HEK293 (cell line): Measurements from ENCODE around the gene PARS2.

Experiments
- BCL6B ChIP-seq: fragments of 450-650 bp; formaldehyde crosslinking; IDR thresholded peaks from 2 replicates; pipeline ENCODE4 v1.5.1; 2017; ENCODE audit warnings: missing biosample characterization, missing genetic modification characterization
- FEZF1 ChIP-seq: fragments of 450-650 bp; formaldehyde crosslinking; IDR thresholded peaks from 2 replicates; pipeline ENCODE4 v1.5.1; 2016; ENCODE audit warnings: missing biosample characterization, missing genetic modification characterization
- GFI1B ChIP-seq: fragments of 450-650 bp; formaldehyde crosslinking; IDR thresholded peaks from 2 replicates; pipeline ENCODE4 v1.5.1; 2016; ENCODE audit warnings: missing biosample characterization, missing genetic modification characterization
- KLF1 ChIP-seq: fragments of 450-650 bp; formaldehyde crosslinking; IDR thresholded peaks from 2 replicates; pipeline ENCODE4 v1.5.1; 2016; ENCODE audit warnings: missing biosample characterization, missing genetic modification characterization
- PRDM6 ChIP-seq: fragments of 450-650 bp; formaldehyde crosslinking; IDR thresholded peaks from 2 replicates; pipeline ENCODE4 v1.5.1; 2017; ENCODE audit warnings: missing biosample characterization, missing genetic modification characterization
- TRIM28 ChIP-seq: IDR thresholded peaks from 2 replicates; pipeline ENCODE4 v1.6.1; 2011; ENCODE audit warnings: low read length, control low read depth, borderline replicate concordance
- ZBTB10 ChIP-seq: fragments of 450-650 bp; formaldehyde crosslinking; IDR thresholded peaks from 2 replicates; pipeline ENCODE4 v1.5.1; 2016; ENCODE audit warnings: missing biosample characterization, missing genetic modification characterization
- ZNF146 ChIP-seq: fragments of 450-650 bp; formaldehyde crosslinking; IDR thresholded peaks from 2 replicates; pipeline ENCODE4 v1.5.1; 2016; ENCODE audit warnings: missing biosample characterization, missing genetic modification characterization
- ZNF175 ChIP-seq: fragments of 450-650 bp; formaldehyde crosslinking; IDR thresholded peaks from 2 replicates; pipeline ENCODE4 v1.5.1; 2016; ENCODE audit warnings: missing biosample characterization, missing genetic modification characterization
- ZNF23 ChIP-seq: fragments of 450-650 bp; formaldehyde crosslinking; IDR thresholded peaks from 2 replicates; pipeline ENCODE4 v1.5.1; 2016; ENCODE audit warnings: missing biosample characterization, missing genetic modification characterization, borderline replicate concordance
- ZNF274 ChIP-seq, 2 experiments: fragments of 200-500 bp in 1 of 2; fragments of 450-650 bp in 1 of 2; sonication (Bioruptor generic) in 1 of 2; formaldehyde crosslinking in 1 of 2; IDR thresholded peaks; 2 replicates each; pipeline versions ENCODE4 v1.5.1 to v1.6.1; 2014 to 2016; ENCODE audit warnings: borderline replicate concordance in 1 of 2, inconsistent platforms in 1 of 2, low read length in 1 of 2, missing biosample characterization in 1 of 2, missing genetic modification characterization in 1 of 2
- ZNF37A ChIP-seq: fragments of 450-650 bp; IDR thresholded peaks from 2 replicates; pipeline ENCODE4 v1.5.1; 2018; ENCODE audit warnings: missing biosample characterization, missing genetic modification characterization
- ZNF391 ChIP-seq: fragments of 450-650 bp; formaldehyde crosslinking; IDR thresholded peaks from 2 replicates; pipeline ENCODE4 v1.5.1; 2016; ENCODE audit warnings: low read depth, missing biosample characterization, missing genetic modification characterization, borderline replicate concordance
- ZNF394 ChIP-seq: fragments of 450-650 bp; formaldehyde crosslinking; IDR thresholded peaks from 2 replicates; pipeline ENCODE4 v1.5.1; 2016; ENCODE audit warnings: missing biosample characterization, missing genetic modification characterization, mild to moderate bottlenecking, moderate library complexity, borderline replicate concordance
- ZNF514 ChIP-seq: fragments of 450-650 bp; formaldehyde crosslinking; IDR thresholded peaks from 2 replicates; pipeline ENCODE4 v1.5.1; 2016; ENCODE audit warnings: missing biosample characterization, missing genetic modification characterization
- ZNF544 ChIP-seq: fragments of 450-650 bp; formaldehyde crosslinking; IDR thresholded peaks from 2 replicates; pipeline ENCODE4 v1.5.0; 2017; ENCODE audit warnings: missing biosample characterization, missing genetic modification characterization
- ZNF548 ChIP-seq: fragments of 450-650 bp; formaldehyde crosslinking; IDR thresholded peaks from 2 replicates; pipeline ENCODE4 v1.5.1; 2016; ENCODE audit warnings: missing biosample characterization, missing genetic modification characterization
- ZNF624 ChIP-seq: fragments of 450-650 bp; formaldehyde crosslinking; IDR thresholded peaks from 2 replicates; pipeline ENCODE4 v1.5.1; 2017; ENCODE audit warnings: missing biosample characterization, missing genetic modification characterization
- ZNF768 ChIP-seq: fragments of 450-650 bp; formaldehyde crosslinking; IDR thresholded peaks from 2 replicates; pipeline ENCODE4 v1.5.1; 2018; ENCODE audit warnings: missing biosample characterization, mild to moderate bottlenecking, missing genetic modification characterization
- ZNF837 ChIP-seq: fragments of 450-650 bp; formaldehyde crosslinking; IDR thresholded peaks from 2 replicates; pipeline ENCODE4 v1.5.1; 2016; ENCODE audit warnings: missing biosample characterization, missing genetic modification characterization
- ZNF843 ChIP-seq: fragments of 450-650 bp; formaldehyde crosslinking; IDR thresholded peaks from 2 replicates; pipeline ENCODE4 v1.5.1; 2016; ENCODE audit warnings: missing biosample characterization, missing genetic modification characterization
- TF ChIP-seq, protein P1 (sequence below): fragments of 450-650 bp; formaldehyde crosslinking; IDR thresholded peaks from 2 replicates; pipeline ENCODE4 v1.5.1; 2016; ENCODE audit warnings: missing biosample characterization, missing genetic modification characterization
- TF ChIP-seq, protein P2 (sequence below): fragments of 450-650 bp; formaldehyde crosslinking; IDR thresholded peaks from 2 replicates; pipeline ENCODE4 v1.5.1; 2017; ENCODE audit warnings: missing biosample characterization, missing genetic modification characterization
- TF ChIP-seq, protein P3 (sequence below): fragments of 450-650 bp; formaldehyde crosslinking; IDR thresholded peaks from 2 replicates; pipeline ENCODE4 v1.5.1; 2016; ENCODE audit warnings: missing biosample characterization, missing genetic modification characterization
- TF ChIP-seq, protein P4 (sequence below): fragments of 450-650 bp; formaldehyde crosslinking; IDR thresholded peaks from 2 replicates; pipeline ENCODE4 v1.5.1; 2016; ENCODE audit warnings: missing biosample characterization, missing genetic modification characterization

PARS2 gene

GRCh38 chr1:54715493-54716298, 48.6 kb downstream of the PARS2 start, which contains the start of gene TTC4 (continued):
- TF ChIP-seq PRDM6 (no peak), ZNF768 (no peak), GFI1B (tag by site-specific recombination) (no peak), ZNF624 (no peak), ZNF274 (IDR thresholded peaks at IDR 0.05; ENCODE audit: low read length) (no peak), ZNF274 (tag by site-specific recombination; IDR thresholded peaks at IDR 0.05; ENCODE audit: borderline replicate concordance) (no peak), ZNF391 (tag by site-specific recombination) (no peak), TRIM28 (peak; percentile 36; the same call in 1 of the 2 replicates), ZNF37A (tag by site-specific recombination) (no peak), ZNF843 (tag by site-specific recombination) (peak; percentile 64; the same call in 1 of the 2 replicates), ZNF548 (tag by site-specific recombination) (no peak), BCL6B (tag by site-specific recombination) (no peak), ZNF544 (tag by site-specific recombination) (no peak), ZNF394 (tag by site-specific recombination) (peak; percentile 70; the same call in 1 of the 2 replicates), ZNF23 (tag by site-specific recombination) (no peak), ZNF837 (tag by site-specific recombination) (no peak), KLF1 (tag by site-specific recombination) (peak; percentile 95), ZBTB10 (tag by site-specific recombination) (0 out of 2 replicates have a peak, but pooled peaks have one; percentile 43), ZNF514 (tag by site-specific recombination) (no peak), ZNF175 (no peak), ZNF146 (tag by site-specific recombination) (no peak), FEZF1 (tag by site-specific recombination) (no peak)
- TF ChIP-seq, protein P1, sequence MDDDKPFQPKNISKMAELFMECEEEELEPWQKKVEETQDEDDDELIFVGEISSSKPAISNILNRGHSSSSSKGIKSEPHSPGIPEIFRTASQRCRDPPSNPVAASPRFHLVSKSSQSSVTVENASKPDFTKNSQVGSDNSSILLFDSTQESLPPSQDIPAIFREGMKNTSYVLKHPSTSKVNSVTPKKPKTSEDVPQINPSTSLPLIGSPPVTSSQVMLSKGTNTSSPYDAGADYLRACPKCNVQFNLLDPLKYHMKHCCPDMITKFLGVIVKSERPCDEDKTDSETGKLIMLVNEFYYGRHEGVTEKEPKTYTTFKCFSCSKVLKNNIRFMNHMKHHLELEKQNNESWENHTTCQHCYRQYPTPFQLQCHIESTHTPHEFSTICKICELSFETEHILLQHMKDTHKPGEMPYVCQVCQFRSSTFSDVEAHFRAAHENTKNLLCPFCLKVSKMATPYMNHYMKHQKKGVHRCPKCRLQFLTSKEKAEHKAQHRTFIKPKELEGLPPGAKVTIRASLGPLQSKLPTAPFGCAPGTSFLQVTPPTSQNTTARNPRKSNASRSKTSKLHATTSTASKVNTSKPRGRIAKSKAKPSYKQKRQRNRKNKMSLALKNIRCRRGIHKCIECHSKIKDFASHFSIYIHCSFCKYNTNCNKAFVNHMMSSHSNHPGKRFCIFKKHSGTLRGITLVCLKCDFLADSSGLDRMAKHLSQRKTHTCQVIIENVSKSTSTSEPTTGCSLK (tag by site-specific recombination): no peak
- TF ChIP-seq, protein P2, sequence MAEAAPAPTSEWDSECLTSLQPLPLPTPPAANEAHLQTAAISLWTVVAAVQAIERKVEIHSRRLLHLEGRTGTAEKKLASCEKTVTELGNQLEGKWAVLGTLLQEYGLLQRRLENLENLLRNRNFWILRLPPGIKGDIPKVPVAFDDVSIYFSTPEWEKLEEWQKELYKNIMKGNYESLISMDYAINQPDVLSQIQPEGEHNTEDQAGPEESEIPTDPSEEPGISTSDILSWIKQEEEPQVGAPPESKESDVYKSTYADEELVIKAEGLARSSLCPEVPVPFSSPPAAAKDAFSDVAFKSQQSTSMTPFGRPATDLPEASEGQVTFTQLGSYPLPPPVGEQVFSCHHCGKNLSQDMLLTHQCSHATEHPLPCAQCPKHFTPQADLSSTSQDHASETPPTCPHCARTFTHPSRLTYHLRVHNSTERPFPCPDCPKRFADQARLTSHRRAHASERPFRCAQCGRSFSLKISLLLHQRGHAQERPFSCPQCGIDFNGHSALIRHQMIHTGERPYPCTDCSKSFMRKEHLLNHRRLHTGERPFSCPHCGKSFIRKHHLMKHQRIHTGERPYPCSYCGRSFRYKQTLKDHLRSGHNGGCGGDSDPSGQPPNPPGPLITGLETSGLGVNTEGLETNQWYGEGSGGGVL (tag by site-specific recombination): peak; percentile 69
- TF ChIP-seq, protein P3, sequence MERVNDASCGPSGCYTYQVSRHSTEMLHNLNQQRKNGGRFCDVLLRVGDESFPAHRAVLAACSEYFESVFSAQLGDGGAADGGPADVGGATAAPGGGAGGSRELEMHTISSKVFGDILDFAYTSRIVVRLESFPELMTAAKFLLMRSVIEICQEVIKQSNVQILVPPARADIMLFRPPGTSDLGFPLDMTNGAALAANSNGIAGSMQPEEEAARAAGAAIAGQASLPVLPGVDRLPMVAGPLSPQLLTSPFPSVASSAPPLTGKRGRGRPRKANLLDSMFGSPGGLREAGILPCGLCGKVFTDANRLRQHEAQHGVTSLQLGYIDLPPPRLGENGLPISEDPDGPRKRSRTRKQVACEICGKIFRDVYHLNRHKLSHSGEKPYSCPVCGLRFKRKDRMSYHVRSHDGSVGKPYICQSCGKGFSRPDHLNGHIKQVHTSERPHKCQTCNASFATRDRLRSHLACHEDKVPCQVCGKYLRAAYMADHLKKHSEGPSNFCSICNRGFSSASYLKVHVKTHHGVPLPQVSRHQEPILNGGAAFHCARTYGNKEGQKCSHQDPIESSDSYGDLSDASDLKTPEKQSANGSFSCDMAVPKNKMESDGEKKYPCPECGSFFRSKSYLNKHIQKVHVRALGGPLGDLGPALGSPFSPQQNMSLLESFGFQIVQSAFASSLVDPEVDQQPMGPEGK: peak; percentile 68
- TF ChIP-seq, protein P4, sequence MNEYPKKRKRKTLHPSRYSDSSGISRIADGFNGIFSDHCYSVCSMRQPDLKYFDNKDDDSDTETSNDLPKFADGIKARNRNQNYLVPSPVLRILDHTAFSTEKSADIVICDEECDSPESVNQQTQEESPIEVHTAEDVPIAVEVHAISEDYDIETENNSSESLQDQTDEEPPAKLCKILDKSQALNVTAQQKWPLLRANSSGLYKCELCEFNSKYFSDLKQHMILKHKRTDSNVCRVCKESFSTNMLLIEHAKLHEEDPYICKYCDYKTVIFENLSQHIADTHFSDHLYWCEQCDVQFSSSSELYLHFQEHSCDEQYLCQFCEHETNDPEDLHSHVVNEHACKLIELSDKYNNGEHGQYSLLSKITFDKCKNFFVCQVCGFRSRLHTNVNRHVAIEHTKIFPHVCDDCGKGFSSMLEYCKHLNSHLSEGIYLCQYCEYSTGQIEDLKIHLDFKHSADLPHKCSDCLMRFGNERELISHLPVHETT (tag by site-specific recombination): peak; percentile 54; the same call in 1 of the 2 replicates
